K562 (cell line): ENCODE measurements around the gene GNG3. TPM values are rescaled to one million over a fixed set of nuclear protein-coding genes. Genes with fewer than 3 reads are reported as not detected.

Experiments
- ARNT ChIP-seq, 2 experiments: fragments of 450-650 bp; IDR thresholded peaks; 2 replicates each; pipeline ENCODE4 v1.6.1; 2016; ENCODE audit warnings: mild to moderate bottlenecking in 1 of 2
- CXXC5 ChIP-seq: fragments of 250-450 bp; sonication (Bioruptor Pico); IDR thresholded peaks from 2 replicates; pipeline ENCODE4 v1.8.0; 2022; ENCODE audit warnings: inconsistent platforms, mild to moderate bottlenecking, moderate library complexity
- FOXK1 ChIP-seq: sonication (generic); formaldehyde crosslinking; IDR thresholded peaks from 2 replicates; pipeline ENCODE4 v1.8.0; 2022; ENCODE audit warnings: missing genetic modification reagents, mild to moderate bottlenecking, borderline replicate concordance
- GATAD2B ChIP-seq: fragments of 450-650 bp; IDR thresholded peaks from 2 replicates; pipeline ENCODE4 v1.6.1; 2017; ENCODE audit warnings: mild to moderate bottlenecking, borderline replicate concordance
- HCFC1 ChIP-seq: IDR thresholded peaks from 2 replicates; pipeline ENCODE4 v1.6.1; 2012; ENCODE audit warnings: low read depth, low read length, improper control_type of control experiment
- HDAC8 ChIP-seq: fragments of 450-650 bp; IDR thresholded peaks from 2 replicates; pipeline ENCODE4 v1.6.1; 2016; ENCODE audit warnings: mild to moderate bottlenecking, missing genetic modification characterization, moderate library complexity, missing compliant biosample characterization
- HMG20B ChIP-seq: fragments of 250-450 bp; sonication (Bioruptor Pico); IDR thresholded peaks from 2 replicates; pipeline ENCODE4 v1.5.0; 2021; ENCODE audit warnings: mild to moderate bottlenecking
- MEF2A ChIP-seq: IDR thresholded peaks from 2 replicates; pipeline ENCODE4 v1.6.1; 2011; ENCODE audit warnings: low read depth, mild to moderate bottlenecking, low read length, moderate library complexity; ENCODE audit not compliant: control insufficient read depth
- NCOR1 ChIP-seq: fragments of 450-650 bp; IDR thresholded peaks from 2 replicates; pipeline ENCODE4 v1.6.1; 2016; ENCODE audit warnings: mild to moderate bottlenecking, moderate library complexity
- SMAD4 ChIP-seq: fragments of 250-450 bp; sonication (Bioruptor Pico); conservative IDR thresholded peaks from 2 replicates; pipeline ENCODE4 v1.8.0; 2021; ENCODE audit warnings: inconsistent platforms, mild to moderate bottlenecking, moderate library complexity
- SRF ChIP-seq, 2 experiments: fragments of 250-450, 450-650 bp in 1 of 2; sonication (Bioruptor Pico) in 1 of 2; sonication (generic) in 1 of 2; formaldehyde crosslinking; IDR thresholded peaks; 2 replicates each; pipeline versions ENCODE4 v1.5.0 to v1.5.1; 2020 to 2022; ENCODE audit warnings: mild to moderate bottlenecking in 1 of 2, missing genetic modification reagents in 1 of 2
- SRSF9 ChIP-seq: fragments of 200-400 bp; formaldehyde crosslinking; IDR thresholded peaks from 2 replicates; pipeline ENCODE4 v1.6.1; 2017; ENCODE audit warnings: low read depth, low read length, borderline replicate concordance
- TCFL5 ChIP-seq: fragments of 250-450 bp; sonication (Bioruptor Pico); conservative IDR thresholded peaks from 2 replicates; pipeline ENCODE4 v1.6.1; 2021; ENCODE audit warnings: mild to moderate bottlenecking, moderate library complexity, matching md5 sums
- TRIM24 ChIP-seq, 2 experiments: fragments of 450-650 bp; IDR thresholded peaks; 2 replicates each; pipeline ENCODE4 v1.6.1; 2016
- WHSC1 ChIP-seq: IDR thresholded peaks from one replicate; pipeline ENCODE4 v1.6.1; 2012; ENCODE audit warnings: low read length, control low read depth, inconsistent platforms
- ZKSCAN1 ChIP-seq: fragments of 150-350 bp; IDR thresholded peaks from 2 replicates; pipeline ENCODE4 v1.6.1; 2016; ENCODE audit warnings: low read depth, low read length
- ZNF217 ChIP-seq: sonication (generic); formaldehyde crosslinking; IDR thresholded peaks from 2 replicates; pipeline ENCODE4 v1.8.0; 2022; ENCODE audit warnings: mild to moderate bottlenecking, missing genetic modification reagents
- ZNF239 ChIP-seq: fragments of 250-450 bp; sonication (Bioruptor Pico); IDR thresholded peaks from 2 replicates; pipeline ENCODE4 v1.4.0; 2020; ENCODE audit warnings: mild to moderate bottlenecking
- ZNF316 ChIP-seq: fragments of 450-650 bp; IDR thresholded peaks from 2 replicates; pipeline ENCODE4 v1.6.1; 2016
- ZNF354B ChIP-seq: fragments of 250-450 bp; sonication (Bioruptor Pico); IDR thresholded peaks from 2 replicates; pipeline ENCODE4 v1.4.0; 2020
- ZNF778 ChIP-seq: fragments of 450-650 bp; formaldehyde crosslinking; IDR thresholded peaks from 2 replicates; pipeline ENCODE4 v1.4.0; 2020; ENCODE audit warnings: mild to moderate bottlenecking, moderate library complexity
- polyA plus RNA-seq, 8 experiments: library from polyadenylated mRNA; depleted of rRNA in 4 of 8; stranded (reverse) in 5 of 8; unstranded in 3 of 8; fragments of >200 nt; fragmentation: Nextera tagmentation in 2 of 8; fragmentation: Illumina TruSeq in 1 of 8; extraction: Ambion mirVana in 2 of 8; extraction: Trizol in 1 of 8; gene quantifications; 2 replicates each; pipeline versions ENCODE4 v1.2.1 to v1.2.3, GENCODE V29; 2011 to 2014; ENCODE audit warnings: inconsistent platforms in 1 of 8, missing spikeins in 1 of 8
- total RNA-seq, 7 experiments: library from RNA; depleted of rRNA in 6 of 7; stranded (reverse); fragments of >200 nt in 6 of 7; fragmentation: Illumina TruSeq in 2 of 7; extraction: Trizol in 2 of 7; gene quantifications; 2 replicates each; pipeline versions ENCODE4 v1.2.1 to v1.2.3, GENCODE V29; 2011 to 2021; ENCODE audit warnings: low replicate concordance in 1 of 7
- TF ChIP-seq, protein P1 (sequence below): sonication (generic); formaldehyde crosslinking; IDR thresholded peaks from 2 replicates; pipeline ENCODE4 v1.4.0; 2020; ENCODE audit warnings: mild to moderate bottlenecking, missing genetic modification reagents
- TF ChIP-seq, protein P2 (sequence below): sonication (generic); formaldehyde crosslinking; IDR thresholded peaks from 2 replicates; pipeline ENCODE4 v1.8.0; 2022; ENCODE audit warnings: mild to moderate bottlenecking, missing genetic modification reagents

Gene GNG3
- total and polyA plus RNA-seq, 9 of the 15 experiments (the other 6 are each of a cell fraction or from before 2014, with no cell fraction given), result 0.07 TPM; not detected in 8

DNA sequence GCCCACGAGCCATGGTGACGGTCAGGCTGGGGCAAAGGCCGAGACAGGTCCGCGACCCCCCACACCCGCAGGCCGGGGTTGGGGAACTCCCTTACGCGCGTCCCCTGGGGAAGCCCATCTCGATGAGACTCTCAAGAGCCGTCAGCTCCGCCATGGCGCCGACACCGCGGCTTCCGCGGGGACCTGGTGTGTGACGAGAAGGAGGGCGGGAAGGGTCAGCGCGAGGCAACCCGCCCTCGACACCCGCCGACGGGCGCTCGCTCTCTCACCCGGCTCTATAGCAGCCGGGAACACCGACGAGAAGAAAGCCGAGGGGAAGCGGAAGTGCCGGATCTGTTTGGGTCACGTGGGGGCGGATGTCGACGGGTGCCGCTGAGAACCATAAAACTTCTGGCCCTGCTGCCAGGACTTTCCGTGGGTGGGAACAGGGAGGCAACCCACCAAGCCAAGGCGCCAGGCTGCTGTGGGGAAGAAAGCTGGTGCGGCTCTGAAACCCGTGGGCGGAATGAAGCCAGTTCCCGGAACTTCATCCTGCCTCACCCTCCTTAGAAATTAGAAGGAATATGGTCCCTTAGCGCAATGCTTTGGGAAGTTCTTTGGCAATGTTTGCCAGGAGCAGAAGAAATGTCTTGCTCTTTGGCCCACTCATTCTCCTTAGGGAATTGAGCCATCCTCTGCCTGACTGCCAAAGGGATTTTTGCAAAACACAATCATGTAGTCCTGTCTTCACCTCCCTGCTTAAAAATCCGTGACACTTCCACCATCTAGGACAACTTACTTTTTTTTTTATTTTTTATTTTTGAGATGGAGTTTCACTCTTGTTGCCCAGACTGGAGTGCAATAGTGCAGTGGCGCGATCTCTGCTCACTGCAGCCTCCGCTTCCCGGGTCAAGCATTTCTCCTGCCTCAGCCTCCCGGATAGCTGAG lies 28.4 kb upstream of the GNG3 start, which contains the start of gene UBXN1 (continued):
- TF ChIP-seq FOXK1 (CRISPR knock-in tag) (no peak), SRSF9 (no peak), ZNF217 (no peak), NCOR1 (no peak), WHSC1 (no peak), HCFC1 (peak; percentile 76), SMAD4 (CRISPR knock-in tag) (peak; percentile 75), ZNF354B (CRISPR knock-in tag) (no peak), TRIM24 (IDR thresholded peaks at IDR 0.05) (peak in 1 of 2 experiments; percentile 67; a peak in 2 of 4 replicates), ARNT (IDR thresholded peaks at IDR 0.05) (no peak), ZNF316 (no peak), SRF (CRISPR knock-in tag; IDR thresholded peaks at IDR 0.05) (no peak), MEF2A (no peak), TCFL5 (CRISPR knock-in tag) (no peak), ZKSCAN1 (peak; percentile 67; the same call in 1 of the 2 replicates), ZNF239 (CRISPR knock-in tag) (no peak), ZNF778 (CRISPR knock-in tag) (no peak), CXXC5 (CRISPR knock-in tag) (peak; percentile 66), HMG20B (CRISPR knock-in tag) (0 out of 2 replicates have a peak, but pooled peaks have one; percentile 16), GATAD2B (peak; percentile 8; the same call in 1 of the 2 replicates), HDAC8 (tag) (no peak)
- TF ChIP-seq, protein P1, sequence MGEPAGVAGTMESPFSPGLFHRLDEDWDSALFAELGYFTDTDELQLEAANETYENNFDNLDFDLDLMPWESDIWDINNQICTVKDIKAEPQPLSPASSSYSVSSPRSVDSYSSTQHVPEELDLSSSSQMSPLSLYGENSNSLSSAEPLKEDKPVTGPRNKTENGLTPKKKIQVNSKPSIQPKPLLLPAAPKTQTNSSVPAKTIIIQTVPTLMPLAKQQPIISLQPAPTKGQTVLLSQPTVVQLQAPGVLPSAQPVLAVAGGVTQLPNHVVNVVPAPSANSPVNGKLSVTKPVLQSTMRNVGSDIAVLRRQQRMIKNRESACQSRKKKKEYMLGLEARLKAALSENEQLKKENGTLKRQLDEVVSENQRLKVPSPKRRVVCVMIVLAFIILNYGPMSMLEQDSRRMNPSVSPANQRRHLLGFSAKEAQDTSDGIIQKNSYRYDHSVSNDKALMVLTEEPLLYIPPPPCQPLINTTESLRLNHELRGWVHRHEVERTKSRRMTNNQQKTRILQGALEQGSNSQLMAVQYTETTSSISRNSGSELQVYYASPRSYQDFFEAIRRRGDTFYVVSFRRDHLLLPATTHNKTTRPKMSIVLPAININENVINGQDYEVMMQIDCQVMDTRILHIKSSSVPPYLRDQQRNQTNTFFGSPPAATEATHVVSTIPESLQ (CRISPR knock-in tag), result peak; percentile 89; the same call in 1 of the 2 replicates
- TF ChIP-seq, protein P2, sequence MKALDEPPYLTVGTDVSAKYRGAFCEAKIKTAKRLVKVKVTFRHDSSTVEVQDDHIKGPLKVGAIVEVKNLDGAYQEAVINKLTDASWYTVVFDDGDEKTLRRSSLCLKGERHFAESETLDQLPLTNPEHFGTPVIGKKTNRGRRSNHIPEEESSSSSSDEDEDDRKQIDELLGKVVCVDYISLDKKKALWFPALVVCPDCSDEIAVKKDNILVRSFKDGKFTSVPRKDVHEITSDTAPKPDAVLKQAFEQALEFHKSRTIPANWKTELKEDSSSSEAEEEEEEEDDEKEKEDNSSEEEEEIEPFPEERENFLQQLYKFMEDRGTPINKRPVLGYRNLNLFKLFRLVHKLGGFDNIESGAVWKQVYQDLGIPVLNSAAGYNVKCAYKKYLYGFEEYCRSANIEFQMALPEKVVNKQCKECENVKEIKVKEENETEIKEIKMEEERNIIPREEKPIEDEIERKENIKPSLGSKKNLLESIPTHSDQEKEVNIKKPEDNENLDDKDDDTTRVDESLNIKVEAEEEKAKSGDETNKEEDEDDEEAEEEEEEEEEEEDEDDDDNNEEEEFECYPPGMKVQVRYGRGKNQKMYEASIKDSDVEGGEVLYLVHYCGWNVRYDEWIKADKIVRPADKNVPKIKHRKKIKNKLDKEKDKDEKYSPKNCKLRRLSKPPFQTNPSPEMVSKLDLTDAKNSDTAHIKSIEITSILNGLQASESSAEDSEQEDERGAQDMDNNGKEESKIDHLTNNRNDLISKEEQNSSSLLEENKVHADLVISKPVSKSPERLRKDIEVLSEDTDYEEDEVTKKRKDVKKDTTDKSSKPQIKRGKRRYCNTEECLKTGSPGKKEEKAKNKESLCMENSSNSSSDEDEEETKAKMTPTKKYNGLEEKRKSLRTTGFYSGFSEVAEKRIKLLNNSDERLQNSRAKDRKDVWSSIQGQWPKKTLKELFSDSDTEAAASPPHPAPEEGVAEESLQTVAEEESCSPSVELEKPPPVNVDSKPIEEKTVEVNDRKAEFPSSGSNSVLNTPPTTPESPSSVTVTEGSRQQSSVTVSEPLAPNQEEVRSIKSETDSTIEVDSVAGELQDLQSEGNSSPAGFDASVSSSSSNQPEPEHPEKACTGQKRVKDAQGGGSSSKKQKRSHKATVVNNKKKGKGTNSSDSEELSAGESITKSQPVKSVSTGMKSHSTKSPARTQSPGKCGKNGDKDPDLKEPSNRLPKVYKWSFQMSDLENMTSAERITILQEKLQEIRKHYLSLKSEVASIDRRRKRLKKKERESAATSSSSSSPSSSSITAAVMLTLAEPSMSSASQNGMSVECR (CRISPR knock-in tag), result 0 out of 2 replicates have a peak, but pooled peaks have one; percentile 60
